Measurements from ENCODE around the gene ITGA2. TPM values are rescaled to one million over a fixed set of nuclear protein-coding genes. Genes with fewer than 3 reads are reported as not detected.

Gene ITGA2
- total RNA-seq, 1 experiment from 2014 or later = not detected

- H3K9me2 ChIP-seq (replicated peaks; ENCODE audit: insufficient read depth, low read length) = no peaks in the 10 kb centered on the region
- no peak overlapping the region for H3K9ac ChIP-seq (ENCODE audit: low read length)
- no peak overlapping the region for H3K4me3 ChIP-seq (ENCODE audit: low read length)
- H3K27ac ChIP-seq (ENCODE audit: low read length) = no peak overlapping the region
- no peaks in the 10 kb centered on the region for H3K27me3 ChIP-seq (ENCODE audit: low read length)
- H4K20me1 ChIP-seq (ENCODE audit: insufficient read depth, low read depth, low read length) = no peaks in the 10 kb centered on the region
- no peaks in the 10 kb centered on the region for H3K79me2 ChIP-seq (ENCODE audit: low read length)
- H3K9me3 ChIP-seq (ENCODE audit: low read length) = no peaks in the 10 kb centered on the region
- no peaks in the 10 kb centered on the region for H3K36me3 ChIP-seq (ENCODE audit: insufficient read depth, low read length)
- no peak overlapping the region for H2AFZ ChIP-seq (ENCODE audit: low read length)
- no peak for DNase-seq
- no peak overlapping the region for H3K4me2 ChIP-seq (ENCODE audit: low read depth, low read length, poor library complexity, severe bottlenecking)
- H3K4me1 ChIP-seq (ENCODE audit: low read length) = peaks cover 7% of the 10 kb centered on the region
Measured at GRCh38 chr5:53114988-53115387, 125.8 kb downstream of the ITGA2 start.

- no peak overlapping the region for H2AFZ ChIP-seq (ENCODE audit: low read length)
- no peaks in the 10 kb centered on the region for H3K4me1 ChIP-seq (ENCODE audit: low read length)
- no peaks in the 10 kb centered on the region for H3K27me3 ChIP-seq (ENCODE audit: low read length)
Measured at GRCh38 chr5:53116597-53116996, 127.4 kb downstream of the ITGA2 start.

DNA sequence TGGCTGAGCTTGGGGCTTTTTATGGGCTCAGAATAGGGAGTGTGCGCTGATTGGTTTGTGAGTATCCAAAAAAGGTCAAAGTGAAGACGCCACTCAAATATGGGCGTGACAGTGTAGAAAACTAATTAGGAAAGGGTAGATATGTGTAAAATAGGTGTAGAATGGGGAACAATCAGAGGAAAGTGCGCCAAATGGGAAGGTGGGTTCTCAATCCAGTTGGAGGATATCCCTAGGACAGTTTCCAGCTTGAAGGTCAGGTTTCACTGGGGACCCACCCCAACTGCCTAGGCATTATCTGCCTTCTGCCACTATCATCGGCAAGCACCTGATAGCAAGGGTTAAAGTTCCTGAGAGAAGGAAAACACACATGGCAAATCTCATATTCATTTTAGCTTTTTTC, 129.7 kb downstream of the ITGA2 start:
- Histone ChIP-seq H2AFZ (ENCODE audit: low read length) (no peak overlapping the region), H3K79me2 (ENCODE audit: low read length) (no peaks in the 10 kb centered on the region), H3K9ac (ENCODE audit: low read length) (no peak overlapping the region), H3K27ac (ENCODE audit: low read length) (no peak overlapping the region), H3K4me2 (ENCODE audit: low read depth, low read length, poor library complexity, severe bottlenecking) (no peak overlapping the region), H4K20me1 (ENCODE audit: insufficient read depth, low read depth, low read length) (no peaks in the 10 kb centered on the region), H3K4me3 (ENCODE audit: low read length) (no peak overlapping the region), H3K4me1 (ENCODE audit: low read length) (no peaks in the 10 kb centered on the region), H3K27me3 (ENCODE audit: low read length) (no peaks in the 10 kb centered on the region), H3K9me2 (replicated peaks; ENCODE audit: insufficient read depth, low read length) (no peaks in the 10 kb centered on the region), H3K9me3 (ENCODE audit: low read length) (no peaks in the 10 kb centered on the region), H3K36me3 (ENCODE audit: insufficient read depth, low read length) (no peaks in the 10 kb centered on the region)
- no peak for DNase-seq

More at GRCh38 chr5:53116597-53116996, 127.4 kb downstream of the ITGA2 start:
- DNase-seq = no peak
- no peak overlapping the region for H3K4me2 ChIP-seq (ENCODE audit: low read depth, low read length, poor library complexity, severe bottlenecking)
- H3K79me2 ChIP-seq (ENCODE audit: low read length) = no peaks in the 10 kb centered on the region
- no peaks in the 10 kb centered on the region for H3K9me2 ChIP-seq (replicated peaks; ENCODE audit: insufficient read depth, low read length)
- H3K9ac ChIP-seq (ENCODE audit: low read length) = no peak overlapping the region
- no peaks in the 10 kb centered on the region for H3K9me3 ChIP-seq (ENCODE audit: low read length)
- no peak overlapping the region for H3K27ac ChIP-seq (ENCODE audit: low read length)
- no peak overlapping the region for H3K4me3 ChIP-seq (ENCODE audit: low read length)
- H4K20me1 ChIP-seq (ENCODE audit: insufficient read depth, low read depth, low read length) = no peaks in the 10 kb centered on the region
- no peaks in the 10 kb centered on the region for H3K36me3 ChIP-seq (ENCODE audit: insufficient read depth, low read length)

DNA sequence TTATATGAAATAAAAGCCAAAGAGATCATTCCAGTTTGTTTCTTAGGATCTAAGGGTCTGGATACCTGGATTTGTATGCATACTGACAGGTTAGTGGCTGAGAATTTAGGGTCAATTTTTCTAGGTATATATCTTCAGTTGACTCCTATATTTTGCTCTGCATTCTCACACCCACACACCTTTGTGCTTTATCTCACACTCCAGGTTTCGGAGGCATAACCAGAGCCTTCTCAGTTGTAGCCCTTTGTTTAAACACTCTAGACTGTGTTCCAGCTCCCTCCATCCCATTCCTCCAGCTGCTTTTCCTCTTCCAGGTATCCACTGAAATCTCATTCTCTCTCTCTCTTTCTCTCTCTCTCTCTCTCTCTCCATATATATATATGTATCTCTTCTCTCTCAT, 131.0 kb downstream of the ITGA2 start:
- Histone ChIP-seq H4K20me1 (ENCODE audit: insufficient read depth, low read depth, low read length) (no peaks in the 10 kb centered on the region), H3K4me2 (ENCODE audit: low read depth, low read length, poor library complexity, severe bottlenecking) (no peak overlapping the region), H3K79me2 (ENCODE audit: low read length) (no peaks in the 10 kb centered on the region), H3K27ac (ENCODE audit: low read length) (no peak overlapping the region), H3K9ac (ENCODE audit: low read length) (no peak overlapping the region), H3K4me3 (ENCODE audit: low read length) (no peak overlapping the region), H3K9me2 (replicated peaks; ENCODE audit: insufficient read depth, low read length) (no peaks in the 10 kb centered on the region), H3K36me3 (ENCODE audit: insufficient read depth, low read length) (no peaks in the 10 kb centered on the region), H3K4me1 (ENCODE audit: low read length) (no peaks in the 10 kb centered on the region), H2AFZ (ENCODE audit: low read length) (no peak overlapping the region), H3K9me3 (ENCODE audit: low read length) (no peaks in the 10 kb centered on the region), H3K27me3 (ENCODE audit: low read length) (no peaks in the 10 kb centered on the region)
- DNase-seq = no peak

- no peak for DNase-seq
- Histone ChIP-seq H3K79me2 (ENCODE audit: low read length) (no peaks in the 10 kb centered on the region), H4K20me1 (ENCODE audit: insufficient read depth, low read depth, low read length) (no peaks in the 10 kb centered on the region), H3K36me3 (ENCODE audit: insufficient read depth, low read length) (no peaks in the 10 kb centered on the region), H3K9me2 (replicated peaks; ENCODE audit: insufficient read depth, low read length) (no peaks in the 10 kb centered on the region), H3K27ac (ENCODE audit: low read length) (no peak overlapping the region), H3K4me2 (ENCODE audit: low read depth, low read length, poor library complexity, severe bottlenecking) (no peak overlapping the region), H3K4me3 (ENCODE audit: low read length) (no peak overlapping the region), H3K27me3 (ENCODE audit: low read length) (no peaks in the 10 kb centered on the region), H3K9me3 (ENCODE audit: low read length) (no peaks in the 10 kb centered on the region), H3K9ac (ENCODE audit: low read length) (no peak overlapping the region), H2AFZ (ENCODE audit: low read length) (no peak overlapping the region), H3K4me1 (ENCODE audit: low read length) (no peaks in the 10 kb centered on the region)
Measured at GRCh38 chr5:53123702-53124101, 134.6 kb downstream of the ITGA2 start.

DNA sequence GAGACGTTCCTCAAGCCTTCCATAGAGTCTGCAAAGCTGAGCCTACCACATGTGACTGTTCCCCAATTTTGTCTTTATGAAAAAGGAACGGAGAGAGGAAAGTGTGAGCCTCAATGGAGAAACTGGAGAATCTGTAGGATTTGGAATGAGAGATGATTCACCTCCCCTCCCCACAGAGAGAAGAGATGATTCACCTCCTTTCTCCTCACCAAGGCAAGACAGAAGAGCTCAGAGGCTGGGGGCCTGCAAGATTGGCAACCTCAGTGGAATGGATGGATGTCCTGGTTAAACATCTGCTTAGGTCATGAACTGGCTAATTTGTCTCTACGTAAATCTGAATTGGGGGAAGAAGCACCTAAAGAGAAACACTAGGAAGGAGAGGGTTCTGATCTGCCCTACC, 137.4 kb downstream of the ITGA2 start:
- Histone ChIP-seq H3K4me1 (ENCODE audit: low read length) (no peaks in the 10 kb centered on the region), H3K4me3 (ENCODE audit: low read length) (no peak overlapping the region), H3K27me3 (ENCODE audit: low read length) (no peaks in the 10 kb centered on the region), H3K4me2 (ENCODE audit: low read depth, low read length, poor library complexity, severe bottlenecking) (no peak overlapping the region), H4K20me1 (ENCODE audit: insufficient read depth, low read depth, low read length) (no peaks in the 10 kb centered on the region), H3K9ac (ENCODE audit: low read length) (no peak overlapping the region), H3K9me2 (replicated peaks; ENCODE audit: insufficient read depth, low read length) (no peaks in the 10 kb centered on the region), H3K27ac (ENCODE audit: low read length) (no peak overlapping the region), H3K9me3 (ENCODE audit: low read length) (no peaks in the 10 kb centered on the region), H3K79me2 (ENCODE audit: low read length) (no peaks in the 10 kb centered on the region), H2AFZ (ENCODE audit: low read length) (no peak overlapping the region), H3K36me3 (ENCODE audit: insufficient read depth, low read length) (no peaks in the 10 kb centered on the region)
- DNase-seq = no peak

DNA sequence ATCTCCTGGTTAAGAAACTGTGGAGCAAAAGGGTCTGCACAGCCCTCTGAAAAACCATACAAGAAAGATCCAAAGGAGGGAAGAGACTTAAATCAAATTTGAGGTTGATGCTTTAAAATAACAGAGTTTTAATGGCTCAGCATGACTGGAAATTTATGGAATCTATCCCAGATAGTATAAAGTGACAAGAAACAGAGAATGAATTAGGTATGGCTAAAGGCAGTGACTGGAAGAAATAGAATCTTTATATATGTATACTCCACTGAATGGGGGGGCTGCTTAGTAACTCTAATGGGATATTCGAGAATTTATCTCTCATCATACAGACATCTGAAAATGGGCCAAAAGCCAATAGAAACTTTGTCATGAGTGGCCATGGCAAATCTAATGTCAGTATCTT, 138.0 kb downstream of the ITGA2 start:
- DNase-seq = no peak
- Histone ChIP-seq H3K27me3 (ENCODE audit: low read length) (no peaks in the 10 kb centered on the region), H3K36me3 (ENCODE audit: insufficient read depth, low read length) (no peaks in the 10 kb centered on the region), H3K4me2 (ENCODE audit: low read depth, low read length, poor library complexity, severe bottlenecking) (no peak overlapping the region), H3K4me3 (ENCODE audit: low read length) (no peak overlapping the region), H3K9me3 (ENCODE audit: low read length) (no peaks in the 10 kb centered on the region), H3K9me2 (replicated peaks; ENCODE audit: insufficient read depth, low read length) (no peaks in the 10 kb centered on the region), H4K20me1 (ENCODE audit: insufficient read depth, low read depth, low read length) (no peaks in the 10 kb centered on the region), H3K9ac (ENCODE audit: low read length) (no peak overlapping the region), H2AFZ (ENCODE audit: low read length) (no peak overlapping the region), H3K4me1 (ENCODE audit: low read length) (no peaks in the 10 kb centered on the region), H3K79me2 (ENCODE audit: low read length) (no peaks in the 10 kb centered on the region), H3K27ac (ENCODE audit: low read length) (no peak overlapping the region)

GRCh38 chr5:53128481-53128880, 139.3 kb downstream of the ITGA2 start:
- no peak overlapping the region for H3K27ac ChIP-seq (ENCODE audit: low read length)
- H3K4me2 ChIP-seq (ENCODE audit: low read depth, low read length, poor library complexity, severe bottlenecking) = no peak overlapping the region
- H4K20me1 ChIP-seq (ENCODE audit: insufficient read depth, low read depth, low read length) = no peaks in the 10 kb centered on the region
- no peak overlapping the region for H3K9ac ChIP-seq (ENCODE audit: low read length)
- no peaks in the 10 kb centered on the region for H3K27me3 ChIP-seq (ENCODE audit: low read length)
- H3K9me3 ChIP-seq (ENCODE audit: low read length) = no peaks in the 10 kb centered on the region
- H2AFZ ChIP-seq (ENCODE audit: low read length) = no peak overlapping the region
- no peak overlapping the region for H3K4me3 ChIP-seq (ENCODE audit: low read length)
- H3K9me2 ChIP-seq (replicated peaks; ENCODE audit: insufficient read depth, low read length) = no peaks in the 10 kb centered on the region
- no peaks in the 10 kb centered on the region for H3K79me2 ChIP-seq (ENCODE audit: low read length)
- H3K36me3 ChIP-seq (ENCODE audit: insufficient read depth, low read length) = no peaks in the 10 kb centered on the region
- no peaks in the 10 kb centered on the region for H3K4me1 ChIP-seq (ENCODE audit: low read length)
- no peak for DNase-seq

DNA sequence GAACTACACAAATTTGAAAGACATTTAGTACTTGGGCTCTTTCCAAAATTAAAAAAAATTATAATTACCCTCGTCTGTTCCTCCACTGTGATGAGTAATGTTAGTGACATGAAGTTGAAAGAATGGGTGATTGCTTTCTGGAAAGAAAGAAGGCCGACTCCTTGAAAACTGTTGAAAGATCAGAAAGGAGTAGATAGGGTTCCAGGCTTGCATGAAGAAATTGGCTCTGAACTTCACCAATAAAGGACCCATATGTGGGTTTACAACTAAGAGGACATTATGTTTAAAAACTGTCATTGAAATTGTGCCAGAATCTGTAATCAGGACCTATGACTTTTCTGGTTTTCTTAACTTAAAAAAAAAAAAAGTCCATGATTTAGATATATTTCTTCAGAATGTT, 141.1 kb downstream of the ITGA2 start:
- H3K36me3 ChIP-seq (ENCODE audit: insufficient read depth, low read length) = no peaks in the 10 kb centered on the region
- H3K9me3 ChIP-seq (ENCODE audit: low read length) = no peaks in the 10 kb centered on the region
- no peak overlapping the region for H3K27ac ChIP-seq (ENCODE audit: low read length)
- no peaks in the 10 kb centered on the region for H3K79me2 ChIP-seq (ENCODE audit: low read length)
- H3K4me2 ChIP-seq (ENCODE audit: low read depth, low read length, poor library complexity, severe bottlenecking) = no peak overlapping the region
- no peak overlapping the region for H3K4me3 ChIP-seq (ENCODE audit: low read length)
- H3K9ac ChIP-seq (ENCODE audit: low read length) = no peak overlapping the region
- H3K4me1 ChIP-seq (ENCODE audit: low read length) = no peaks in the 10 kb centered on the region
- H2AFZ ChIP-seq (ENCODE audit: low read length) = no peak overlapping the region
- no peak for DNase-seq
- no peaks in the 10 kb centered on the region for H3K27me3 ChIP-seq (ENCODE audit: low read length)
- H3K9me2 ChIP-seq (replicated peaks; ENCODE audit: insufficient read depth, low read length) = no peaks in the 10 kb centered on the region
- no peaks in the 10 kb centered on the region for H4K20me1 ChIP-seq (ENCODE audit: insufficient read depth, low read depth, low read length)

Data from Karpas-422 (cell line).